ENCODE data around the gene BAG2.
A peak's percentile ranks its signal among the peaks of the same experiment; 100 is the strongest.

Gene BAG2

GRCh38 chr6:57165080-57165479, 7.0 kb upstream of the BAG2 start:
- in situ Hi-C loops (cut with HindIII; ENCODE audit: low sequenced_read_pairs), result no loop called here
- TF ChIP-seq CTCF (IDR thresholded peaks at IDR 0.05; ENCODE audit: low read depth, low read length, missing control alignments), result no peak
- DNase-seq (ENCODE audit: low read depth), result no peak
- H3K4me3 ChIP-seq (ENCODE audit: low read depth, low read length), result no peak overlapping the region

- no peak for TF ChIP-seq CTCF (IDR thresholded peaks at IDR 0.05; ENCODE audit: low read depth, low read length, missing control alignments)
- no peak for DNase-seq (ENCODE audit: low read depth)
- in situ Hi-C loops (cut with HindIII; ENCODE audit: low sequenced_read_pairs), result no loop called here
- peak overlapping the region; percentile 61 for H3K4me3 ChIP-seq (ENCODE audit: low read depth, low read length)
Observed at GRCh38 chr6:57173056-57173885, 1.1 kb downstream of the BAG2 start.

GRCh38 chr6:57173886-57174510, 1.9 kb downstream of the BAG2 start:
- no peak for TF ChIP-seq CTCF (IDR thresholded peaks at IDR 0.05; ENCODE audit: low read depth, low read length, missing control alignments)
- in situ Hi-C loops (cut with HindIII; ENCODE audit: low sequenced_read_pairs), result no loop called here
- peak; percentile 35 for DNase-seq (ENCODE audit: low read depth)
- H3K4me3 ChIP-seq (ENCODE audit: low read depth, low read length), result peak overlapping the region; percentile 61

GRCh38 chr6:57174511-57174907, 2.4 kb downstream of the BAG2 start:
- H3K4me3 ChIP-seq (ENCODE audit: low read depth, low read length), result peak overlapping the region; percentile 61
- DNase-seq (ENCODE audit: low read depth), result no peak
- in situ Hi-C loops (cut with HindIII; ENCODE audit: low sequenced_read_pairs), result no loop called here
- no peak for TF ChIP-seq CTCF (IDR thresholded peaks at IDR 0.05; ENCODE audit: low read depth, low read length, missing control alignments)

GRCh38 chr6:57177545-57178265, 5.6 kb downstream of the BAG2 start:
- H3K4me3 ChIP-seq (ENCODE audit: low read depth, low read length), result no peak overlapping the region
- in situ Hi-C loops (cut with HindIII; ENCODE audit: low sequenced_read_pairs), result no loop called here
- no peak for TF ChIP-seq CTCF (IDR thresholded peaks at IDR 0.05; ENCODE audit: low read depth, low read length, missing control alignments)
- DNase-seq (ENCODE audit: low read depth), result no peak

- H3K4me3 ChIP-seq (ENCODE audit: low read depth, low read length), result no peak overlapping the region
- in situ Hi-C loops (cut with HindIII; ENCODE audit: low sequenced_read_pairs), result no loop called here
- TF ChIP-seq CTCF (IDR thresholded peaks at IDR 0.05; ENCODE audit: low read depth, low read length, missing control alignments), result no peak
- no peak for DNase-seq (ENCODE audit: low read depth)
Observed at GRCh38 chr6:57180596-57180995, 8.5 kb downstream of the BAG2 start.

Measured in astrocyte of the cerebellum (primary cell).